Cardiac muscle cell (in vitro differentiated cells and primary cell): ENCODE data around the gene PTGDR. TPM values are rescaled to one million over a fixed set of nuclear protein-coding genes. Genes with fewer than 3 reads are reported as not detected.

Experiments
- DNase-seq, 2 donors: peaks; one replicate each; pipeline versions ENCODE4 v3.0.0 to v3.0.0-alpha.2; 2010 to 2017; ENCODE audit warnings: low read depth in 1 of 2, low spot score in 1 of 2
- H3K27ac ChIP-seq: fragments of 200-600 bp; sonication (generic); 2 replicates; pipeline ENCODE4 v1.5.1; 2016
- H3K27me3 ChIP-seq: fragments of 200-600 bp; sonication (generic); 2 replicates; pipeline ENCODE4 v1.6.0; 2016; ENCODE audit warnings: control low read depth
- H3K36me3 ChIP-seq: fragments of 200-600 bp; sonication (generic); 2 replicates; pipeline ENCODE4 v1.5.1; 2016; ENCODE audit warnings: control low read depth
- H3K4me1 ChIP-seq: fragments of 200-600 bp; sonication (generic); 2 replicates; pipeline ENCODE4 v1.8.1; 2017; ENCODE audit warnings: low read depth, mild to moderate bottlenecking, mixed run types
- H3K4me3 ChIP-seq: fragments of 200-600 bp; sonication (generic); 2 replicates; pipeline ENCODE4 v1.5.1; 2016; ENCODE audit warnings: mild to moderate bottlenecking
- H3K9me3 ChIP-seq: fragments of 200-600 bp; sonication (generic); 2 replicates; pipeline ENCODE4 v1.5.1; 2017; ENCODE audit warnings: low read depth, mild to moderate bottlenecking, control low read depth
- polyA plus RNA-seq: library from polyadenylated mRNA; unstranded; fragments of >200 nt; fragmentation: Nextera tagmentation; extraction: Ambion mirVana; gene quantifications from 2 replicates; pipeline ENCODE4 v1.2.1, GENCODE V29; 2016
- total RNA-seq: library from RNA; depleted of rRNA; stranded (reverse); fragments of >200 nt; gene quantifications from 2 replicates; pipeline ENCODE4 v1.2.3, GENCODE V29; 2016
- TF ChIP-seq, protein P1 (sequence below): IDR thresholded peaks from 2 replicates; pipeline ENCODE4 v1.5.1; 2012; ENCODE audit warnings: low read depth, mild to moderate bottlenecking, low read length

Gene PTGDR
- total and polyA plus RNA-seq, 2 experiments from 2014 or later = not detected

DNA sequence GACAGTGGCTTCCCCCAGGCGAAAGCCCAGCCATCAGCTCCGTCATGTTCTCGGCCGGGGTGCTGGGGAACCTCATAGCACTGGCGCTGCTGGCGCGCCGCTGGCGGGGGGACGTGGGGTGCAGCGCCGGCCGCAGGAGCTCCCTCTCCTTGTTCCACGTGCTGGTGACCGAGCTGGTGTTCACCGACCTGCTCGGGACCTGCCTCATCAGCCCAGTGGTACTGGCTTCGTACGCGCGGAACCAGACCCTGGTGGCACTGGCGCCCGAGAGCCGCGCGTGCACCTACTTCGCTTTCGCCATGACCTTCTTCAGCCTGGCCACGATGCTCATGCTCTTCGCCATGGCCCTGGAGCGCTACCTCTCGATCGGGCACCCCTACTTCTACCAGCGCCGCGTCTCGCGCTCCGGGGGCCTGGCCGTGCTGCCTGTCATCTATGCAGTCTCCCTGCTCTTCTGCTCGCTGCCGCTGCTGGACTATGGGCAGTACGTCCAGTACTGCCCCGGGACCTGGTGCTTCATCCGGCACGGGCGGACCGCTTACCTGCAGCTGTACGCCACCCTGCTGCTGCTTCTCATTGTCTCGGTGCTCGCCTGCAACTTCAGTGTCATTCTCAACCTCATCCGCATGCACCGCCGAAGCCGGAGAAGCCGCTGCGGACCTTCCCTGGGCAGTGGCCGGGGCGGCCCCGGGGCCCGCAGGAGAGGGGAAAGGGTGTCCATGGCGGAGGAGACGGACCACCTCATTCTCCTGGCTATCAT lies 47.3 kb downstream of the PTGDR start:
- TF ChIP-seq, protein P1, sequence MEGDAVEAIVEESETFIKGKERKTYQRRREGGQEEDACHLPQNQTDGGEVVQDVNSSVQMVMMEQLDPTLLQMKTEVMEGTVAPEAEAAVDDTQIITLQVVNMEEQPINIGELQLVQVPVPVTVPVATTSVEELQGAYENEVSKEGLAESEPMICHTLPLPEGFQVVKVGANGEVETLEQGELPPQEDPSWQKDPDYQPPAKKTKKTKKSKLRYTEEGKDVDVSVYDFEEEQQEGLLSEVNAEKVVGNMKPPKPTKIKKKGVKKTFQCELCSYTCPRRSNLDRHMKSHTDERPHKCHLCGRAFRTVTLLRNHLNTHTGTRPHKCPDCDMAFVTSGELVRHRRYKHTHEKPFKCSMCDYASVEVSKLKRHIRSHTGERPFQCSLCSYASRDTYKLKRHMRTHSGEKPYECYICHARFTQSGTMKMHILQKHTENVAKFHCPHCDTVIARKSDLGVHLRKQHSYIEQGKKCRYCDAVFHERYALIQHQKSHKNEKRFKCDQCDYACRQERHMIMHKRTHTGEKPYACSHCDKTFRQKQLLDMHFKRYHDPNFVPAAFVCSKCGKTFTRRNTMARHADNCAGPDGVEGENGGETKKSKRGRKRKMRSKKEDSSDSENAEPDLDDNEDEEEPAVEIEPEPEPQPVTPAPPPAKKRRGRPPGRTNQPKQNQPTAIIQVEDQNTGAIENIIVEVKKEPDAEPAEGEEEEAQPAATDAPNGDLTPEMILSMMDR = no peak
- peak; percentile 31 to 38 for DNase-seq
- peak overlapping the region; percentile 33 for H3K4me3 ChIP-seq
- H3K36me3 ChIP-seq = no peaks in the 10 kb centered on the region
- H3K9me3 ChIP-seq = no peaks in the 10 kb centered on the region
- no peaks in the 10 kb centered on the region for H3K4me1 ChIP-seq
- peaks cover 75% of the 10 kb centered on the region for H3K27me3 ChIP-seq
- no peak overlapping the region for H3K27ac ChIP-seq

DNA sequence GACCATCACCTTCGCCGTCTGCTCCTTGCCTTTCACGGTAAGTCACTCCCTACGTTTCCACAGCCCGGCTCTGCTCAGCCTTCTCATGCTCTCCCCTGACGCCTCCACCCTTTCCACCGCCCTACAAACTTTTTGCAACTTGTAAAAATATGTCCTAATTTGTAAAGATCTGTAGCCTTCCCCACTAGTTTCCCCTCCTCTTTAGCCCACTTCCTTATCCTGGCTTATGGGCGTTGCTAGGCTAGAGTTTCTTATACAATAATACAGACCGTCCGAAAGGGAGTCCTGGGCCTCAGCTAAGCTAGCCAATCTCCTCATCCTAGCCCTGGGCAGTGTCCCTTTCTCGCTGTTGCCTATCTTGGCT lies 47.8 kb downstream of the PTGDR start:
- TF ChIP-seq, protein P1 = no peak
- H3K4me3 ChIP-seq = no peak overlapping the region
- no peaks in the 10 kb centered on the region for H3K4me1 ChIP-seq
- peak in 1 of 2 donors; percentile 37 for DNase-seq
- H3K27me3 ChIP-seq = peaks cover 75% of the 10 kb centered on the region
- H3K27ac ChIP-seq = no peak overlapping the region
- no peaks in the 10 kb centered on the region for H3K9me3 ChIP-seq
- no peaks in the 10 kb centered on the region for H3K36me3 ChIP-seq

DNA sequence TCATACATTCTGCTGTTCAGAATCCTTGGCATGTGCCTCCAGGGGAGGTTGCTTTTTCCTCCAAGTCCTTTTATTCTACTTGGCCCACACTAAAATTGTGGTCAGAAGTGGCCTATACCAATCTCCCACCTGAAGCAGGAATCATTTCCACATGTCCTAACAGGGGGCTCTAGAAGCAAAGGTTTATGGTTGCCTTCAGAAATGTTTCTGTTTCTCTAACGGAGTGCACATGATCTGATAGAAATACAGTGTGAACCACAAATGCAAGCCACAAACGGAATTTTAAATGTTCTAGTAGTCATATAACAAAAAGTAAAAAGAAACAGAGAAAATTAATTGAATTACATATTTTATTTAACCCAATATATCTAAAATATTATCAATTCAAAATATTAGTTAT lies 50.6 kb downstream of the PTGDR start:
- no peak for DNase-seq
- no peak overlapping the region for H3K27ac ChIP-seq
- peaks cover 57% of the 10 kb centered on the region for H3K27me3 ChIP-seq
- H3K36me3 ChIP-seq = no peaks in the 10 kb centered on the region
- TF ChIP-seq, protein P1 = no peak
- no peak overlapping the region for H3K4me3 ChIP-seq
- H3K4me1 ChIP-seq = no peaks in the 10 kb centered on the region
- no peaks in the 10 kb centered on the region for H3K9me3 ChIP-seq

DNA sequence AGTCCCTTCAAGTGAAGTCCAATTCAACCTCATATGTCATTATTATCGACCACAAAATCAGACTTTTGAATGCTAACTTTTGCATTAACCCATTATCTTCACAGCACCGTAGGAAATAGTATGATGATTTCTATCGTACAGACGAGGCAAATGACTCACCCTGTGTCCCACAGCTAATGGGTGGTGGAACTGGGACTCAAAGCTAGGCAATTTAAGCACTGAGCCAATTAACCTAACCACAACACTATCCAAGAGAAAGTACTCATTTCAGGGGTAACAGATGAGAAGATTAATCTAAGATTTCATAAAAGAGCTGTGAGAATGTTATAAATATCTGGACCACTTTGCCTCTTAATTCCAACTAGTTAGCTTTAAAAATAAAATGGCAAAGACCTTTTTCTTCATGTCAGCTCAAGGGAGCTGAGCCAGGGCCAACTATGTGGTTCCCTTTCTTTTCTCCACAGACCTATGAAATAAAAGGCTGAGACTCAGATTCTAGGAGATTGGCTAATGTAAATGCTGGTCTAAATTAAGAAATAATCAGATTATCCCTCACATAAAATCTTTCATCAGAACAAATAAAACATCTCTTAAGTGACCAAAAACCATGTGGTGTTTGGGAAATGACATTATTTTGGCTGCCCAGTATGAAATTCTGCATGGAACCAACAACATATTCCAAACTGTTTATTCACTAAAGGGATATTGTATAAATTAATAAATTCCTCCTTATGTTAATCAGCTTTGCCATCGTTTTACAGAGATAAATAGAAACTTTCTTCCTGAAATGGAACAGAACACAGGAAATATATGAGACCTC lies 51.5 kb downstream of the PTGDR start:
- Histone ChIP-seq H3K9me3 (no peaks in the 10 kb centered on the region), H3K4me3 (no peak overlapping the region), H3K36me3 (no peaks in the 10 kb centered on the region), H3K27ac (no peak overlapping the region), H3K27me3 (peaks cover 48% of the 10 kb centered on the region), H3K4me1 (no peaks in the 10 kb centered on the region)
- TF ChIP-seq, protein P1 = no peak
- no peak for DNase-seq

DNA sequence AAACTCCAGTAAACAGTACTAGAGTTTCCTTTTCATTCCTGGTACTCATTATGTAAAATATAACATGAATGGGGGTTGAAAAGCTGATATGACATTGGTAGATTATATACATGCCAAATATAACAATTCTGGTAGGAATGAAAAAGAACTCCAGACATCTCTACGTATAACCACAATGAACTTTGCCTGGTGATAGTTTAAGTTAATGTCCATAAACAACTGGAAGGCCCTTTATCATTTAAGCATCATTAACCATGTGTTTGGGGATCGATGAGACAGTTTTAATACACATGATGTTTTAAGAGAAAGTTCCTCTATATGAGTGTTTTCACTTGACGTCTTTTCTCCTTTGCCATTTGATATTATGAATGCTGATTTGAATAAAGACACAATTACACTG lies 52.4 kb downstream of the PTGDR start:
- H3K36me3 ChIP-seq = no peaks in the 10 kb centered on the region
- no peak overlapping the region for H3K27ac ChIP-seq
- H3K4me1 ChIP-seq = no peaks in the 10 kb centered on the region
- H3K9me3 ChIP-seq = no peaks in the 10 kb centered on the region
- H3K4me3 ChIP-seq = no peak overlapping the region
- H3K27me3 ChIP-seq = peaks cover 39% of the 10 kb centered on the region
- no peak for DNase-seq
- TF ChIP-seq, protein P1 = no peak
